COLO668 (cell line): ENCODE data around the gene PERCC1.
"Not testable (repeated sequence)": the region's sequence is repeated elsewhere in the genome, so short reads cannot be mapped to it uniquely, and the experiment has no call there.

Source experiments
- DNase-seq: peaks from one replicate; lab custom pipeline; 2025; ENCODE audit not compliant: unreplicated experiment; lab: John Stamatoyannopoulos, UW

The PERCC1 gene

DNA sequence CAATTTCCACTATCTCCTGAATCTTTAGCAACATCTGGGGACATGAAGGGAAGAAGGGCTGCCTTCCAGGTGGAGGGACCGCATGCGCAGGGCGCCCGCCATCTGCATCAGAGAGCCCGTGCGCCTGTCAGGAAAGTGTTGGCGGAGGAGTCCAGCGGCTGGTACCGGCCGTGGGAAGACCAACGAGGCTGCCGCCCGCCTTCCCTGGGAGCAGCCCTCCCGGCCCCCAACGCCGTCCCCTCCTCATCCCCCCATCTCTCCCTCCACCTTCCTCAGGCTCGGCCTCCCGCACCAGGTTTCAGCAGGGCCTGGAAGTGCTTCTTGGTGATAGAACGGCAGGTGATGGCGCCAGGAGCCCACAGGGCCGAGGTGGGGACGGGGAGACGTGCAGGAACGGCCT, 35.2 kb downstream of the PERCC1 start:
- no peak for DNase-seq

DNA sequence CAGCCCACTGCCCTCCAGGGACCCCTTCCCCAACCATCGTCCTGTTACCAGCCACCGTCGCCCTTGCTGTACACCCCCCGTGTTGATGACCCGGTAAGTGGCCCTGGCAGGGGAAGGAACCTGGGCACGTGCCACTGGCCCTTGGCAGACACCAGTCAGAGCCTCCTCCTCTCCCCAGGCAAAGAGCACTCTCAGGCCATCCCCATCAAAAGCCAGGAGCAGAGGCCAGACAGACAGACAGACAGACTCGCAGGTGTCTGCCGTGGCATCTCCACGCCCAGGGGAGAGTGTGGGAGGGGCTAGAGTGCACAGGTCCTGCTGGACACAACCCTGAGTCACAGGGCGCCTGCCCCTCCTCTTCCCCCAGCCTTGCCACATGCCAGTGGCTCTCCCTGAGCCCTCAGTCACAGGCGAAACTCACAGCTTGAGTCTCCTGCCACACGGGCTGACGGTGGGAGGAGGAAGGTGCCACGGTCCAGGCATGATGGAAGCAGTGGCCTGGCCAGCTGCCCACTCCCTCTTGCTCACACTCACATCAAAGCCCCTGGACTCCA, 36.2 kb downstream of the PERCC1 start:
- no peak for DNase-seq

DNA sequence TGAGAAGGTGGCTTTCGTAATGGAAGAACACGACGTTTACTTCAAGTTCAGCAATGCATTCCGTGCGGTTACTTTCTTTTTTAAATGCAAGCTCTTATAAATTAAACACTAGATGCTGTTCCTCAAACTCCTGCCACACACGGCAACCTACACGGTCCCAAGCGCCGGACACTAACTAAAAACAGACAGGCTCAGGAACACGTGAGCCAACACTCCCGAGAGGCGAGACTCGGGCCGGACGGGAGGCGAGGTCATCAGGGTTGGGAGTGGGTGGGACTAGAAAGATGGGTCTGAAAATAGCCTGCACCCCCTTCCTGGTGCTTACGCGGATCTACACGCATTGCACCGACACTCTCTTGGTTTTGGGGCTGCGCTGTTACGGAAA, 37.5 kb downstream of the PERCC1 start:
- no peak for DNase-seq

GRCh38 chr16:1469141-1469540, 38.3 kb downstream of the PERCC1 start:
- DNase-seq = not testable (repeated sequence)

DNA sequence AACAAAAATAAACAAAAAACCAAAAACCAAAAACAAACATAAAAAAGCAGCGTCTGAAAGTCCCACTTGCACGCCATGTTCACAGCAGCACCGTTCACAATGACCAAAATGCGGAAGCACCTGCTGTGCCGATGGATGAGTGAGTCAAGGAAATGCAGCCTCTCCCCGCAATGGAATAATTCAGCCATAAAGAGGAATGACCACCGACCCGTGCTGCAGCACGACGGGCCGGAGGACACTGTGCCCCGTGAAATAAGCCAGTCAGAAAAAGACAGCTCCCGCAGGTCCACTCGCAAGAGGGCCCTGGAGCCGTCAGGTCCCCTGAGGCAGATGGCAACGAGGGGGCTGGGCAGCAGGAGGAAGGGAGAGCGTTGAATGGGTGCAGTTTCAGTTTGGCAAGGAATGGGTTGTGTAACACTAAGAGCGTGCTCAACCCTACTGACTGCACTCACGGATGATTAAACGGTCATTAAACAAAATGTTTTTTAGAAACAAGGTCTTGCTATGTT, 38.9 kb downstream of the PERCC1 start:
- no peak for DNase-seq

DNA sequence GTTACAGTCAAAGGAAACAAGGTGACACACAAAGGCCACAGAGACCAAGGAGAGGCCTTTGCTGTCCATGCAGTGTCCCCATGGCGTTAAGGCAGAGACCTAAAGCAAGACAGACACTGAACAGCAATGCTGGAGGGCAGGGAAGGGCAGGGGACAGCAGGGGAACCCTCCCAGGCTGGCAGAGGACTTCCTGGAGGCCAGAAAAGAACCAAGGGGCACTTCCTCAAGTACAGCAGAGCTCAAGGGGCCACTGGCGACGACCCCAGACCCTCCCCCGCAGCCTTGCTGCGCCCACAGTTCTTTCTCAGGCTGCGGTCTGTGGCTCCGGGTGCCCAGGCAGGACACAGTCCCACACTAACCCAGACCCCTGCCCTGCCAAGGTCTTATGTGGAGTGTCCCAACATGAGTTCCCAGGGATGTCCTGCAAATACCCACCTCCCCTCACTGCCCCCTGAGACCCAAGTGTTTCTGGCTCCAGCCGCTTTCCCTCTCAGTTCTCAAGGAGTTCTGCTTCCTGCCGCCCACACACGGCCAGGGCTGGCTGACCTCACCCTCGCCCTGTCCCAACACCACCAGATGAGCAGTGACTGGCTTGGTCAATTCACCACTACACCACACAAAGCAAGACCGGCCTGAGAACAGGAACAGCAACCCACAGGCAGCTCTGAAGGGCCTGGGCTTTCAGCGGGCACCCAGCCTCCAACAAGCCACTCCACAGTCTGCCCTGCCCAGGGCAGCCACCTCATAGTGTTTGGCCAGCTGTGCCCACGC, 39.8 kb downstream of the PERCC1 start:
- DNase-seq = no peak

- no peak for DNase-seq
Observed at GRCh38 chr16:1471569-1472194, 40.8 kb downstream of the PERCC1 start.

DNA sequence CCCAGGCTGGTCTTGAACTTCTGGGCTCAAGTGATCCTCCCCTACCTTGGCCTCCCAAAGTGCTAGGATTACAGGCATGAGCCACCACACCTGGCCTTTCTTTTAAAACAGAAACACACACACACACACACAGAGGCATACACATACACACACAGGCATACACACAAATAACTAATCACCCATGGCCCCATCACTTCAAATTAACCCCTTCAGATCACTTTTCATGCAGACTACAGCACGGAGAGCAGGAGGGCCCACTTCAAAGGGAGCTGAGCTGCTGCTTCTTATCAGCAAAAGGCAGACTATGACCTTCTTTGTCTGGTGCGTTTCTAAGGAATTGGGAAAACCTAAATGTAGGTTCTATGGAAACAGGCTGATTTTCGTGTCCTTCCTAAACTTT, 42.1 kb downstream of the PERCC1 start:
- DNase-seq = no peak

DNA sequence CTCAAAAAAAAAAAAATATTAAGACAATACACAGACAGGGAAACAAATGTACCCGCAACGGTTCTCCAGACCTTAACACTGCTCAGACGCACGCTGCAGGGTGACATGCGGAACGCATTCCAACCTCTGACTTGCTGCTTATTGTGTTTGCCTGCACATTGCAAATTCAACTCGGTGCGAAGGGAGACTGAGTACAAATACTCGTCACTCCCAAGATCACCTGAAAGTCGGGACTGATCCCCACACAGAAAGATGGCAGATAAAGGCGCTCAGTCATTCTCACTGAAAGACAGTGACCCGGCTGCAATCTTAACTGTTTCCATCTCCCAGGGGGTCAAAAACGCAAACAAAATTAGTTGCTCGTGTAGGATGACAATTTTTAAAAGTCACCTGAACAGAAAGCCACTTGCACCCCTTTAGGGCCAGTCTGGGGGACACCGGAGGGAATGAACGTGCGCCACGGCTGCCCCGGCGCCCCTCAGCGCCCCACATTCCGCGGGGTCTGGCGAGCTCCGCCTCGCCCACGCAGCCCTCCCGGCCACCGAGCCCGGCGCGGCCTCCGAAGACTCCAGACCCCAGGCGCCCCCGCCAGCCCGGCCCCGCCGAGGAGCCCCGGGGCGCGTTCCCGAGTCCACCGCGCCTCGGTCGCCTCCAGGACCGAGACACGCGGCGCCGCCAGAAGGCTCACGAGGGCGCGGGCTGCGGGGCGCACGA, 43.4 kb downstream of the PERCC1 start:
- peak; percentile 43 for DNase-seq

GRCh38 chr16:1474796-1475551, 44.1 kb downstream of the PERCC1 start, which contains the start of gene CLCN7:
CLCN7 (minus strand) TSS chr16:1475028; CDS start chr16:1474974, 54 bp downstream.
- peak; percentile 93 for DNase-seq

DNA sequence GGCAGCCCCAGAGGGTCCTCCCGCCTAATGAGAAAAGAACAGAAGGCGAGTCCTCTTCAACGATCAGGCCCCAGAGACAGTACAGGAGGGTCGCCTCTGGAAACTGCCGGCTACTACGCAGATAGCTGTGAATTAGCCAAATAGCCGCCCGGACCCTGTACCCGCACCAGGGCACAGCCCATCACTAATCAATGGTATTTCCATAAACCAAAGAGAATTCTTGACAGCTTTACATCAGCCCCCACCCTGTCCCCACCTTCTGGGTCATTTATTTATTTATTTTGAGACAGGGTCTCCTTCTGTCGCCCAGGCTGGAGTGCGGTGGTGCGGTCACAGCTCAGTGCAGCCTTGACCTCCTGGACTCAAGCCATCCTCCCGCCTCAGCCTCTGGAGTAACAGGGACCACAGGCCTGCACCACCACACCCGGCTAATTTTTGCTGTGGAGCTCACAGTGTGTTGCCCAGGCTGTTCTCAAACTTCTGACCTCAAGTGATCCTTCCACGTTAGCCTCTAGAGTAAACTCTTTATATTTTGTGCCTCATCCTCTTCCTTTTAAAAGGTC, 44.8 kb downstream of the PERCC1 start:
- DNase-seq = no peak

DNA sequence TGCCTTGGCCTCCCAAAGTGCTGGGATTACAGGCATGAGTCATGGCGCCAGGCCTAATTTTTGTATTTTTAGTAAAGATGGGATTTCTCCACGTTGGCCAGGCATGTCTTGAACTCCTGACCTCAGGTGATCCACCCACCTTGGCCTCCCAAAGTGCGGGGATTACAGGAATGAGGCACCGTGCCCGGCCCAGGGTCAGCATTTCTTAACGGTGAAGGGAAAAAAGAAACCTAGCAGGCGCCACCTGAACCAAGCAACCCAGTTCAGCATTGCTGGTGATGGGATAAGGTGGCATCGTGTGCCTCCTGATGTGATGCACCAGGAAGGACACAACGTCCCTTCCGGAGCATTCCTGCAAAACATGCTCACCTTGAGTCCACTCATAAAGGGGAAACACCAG, 46.2 kb downstream of the PERCC1 start:
- no peak for DNase-seq

DNA sequence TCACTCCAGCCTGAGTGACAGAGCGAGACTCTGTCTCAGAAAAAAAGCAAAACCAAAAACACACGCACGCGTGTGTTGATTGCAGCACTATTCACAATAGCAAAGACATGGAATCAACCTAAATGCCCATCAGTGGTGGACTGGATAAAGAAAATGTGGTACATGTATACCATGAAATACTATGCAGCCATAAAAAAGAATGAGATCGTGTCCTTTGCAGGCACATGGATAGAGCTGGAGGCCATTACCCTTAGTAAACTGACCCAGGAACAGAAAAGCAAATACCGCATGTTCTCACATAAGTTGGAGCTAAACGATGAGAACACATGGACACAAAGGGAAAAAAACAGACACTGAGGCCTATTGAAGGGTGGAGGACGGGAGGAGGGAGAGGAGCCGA, 48.1 kb downstream of the PERCC1 start:
- DNase-seq = not testable (repeated sequence)

- no peak for DNase-seq
Observed at GRCh38 chr16:1481906-1482835, 51.3 kb downstream of the PERCC1 start.
